AG04450 (cell line): ENCODE data around the gene ZIC1. TPM values are rescaled to one million over a fixed set of nuclear protein-coding genes. Genes with fewer than 3 reads are reported as not detected.

Source experiments
- CTCF ChIA-PET: fragments of 300-600, 350-600 bp; formaldehyde crosslinking; extraction: SDS; loops from one replicate; lab custom pipeline; 2022; ENCODE audit warnings: antibody characterized with exemption, inconsistent platforms; lab: Charles Lee
- POLR2A ChIA-PET: fragments of 350-600 bp; formaldehyde crosslinking; extraction: SDS; loops from one replicate; lab custom pipeline; 2021; ENCODE audit warnings: antibody characterized with exemption, inconsistent platforms; lab: Yijun Ruan, JAX
- DNase-seq: peaks from one replicate; pipeline ENCODE4 v3.0.0-alpha.2; 2011; ENCODE audit warnings: low read depth, low spot score
- H3K27ac ChIP-seq: one replicate; pipeline ENCODE4 v1.5.1; 2012; ENCODE audit warnings: low read depth, low read length, control low read depth
- H3K27me3 ChIP-seq: one replicate; pipeline ENCODE4 v1.6.0; 2012; ENCODE audit warnings: low read length; ENCODE audit not compliant: control insufficient read depth, insufficient read depth
- H3K4me3 ChIP-seq: 2 replicates; pipeline ENCODE4 v1.5.1; 2011; ENCODE audit warnings: mild to moderate bottlenecking, low read depth, low read length, control low read depth
- H3K9me3 ChIP-seq: 2 replicates; pipeline ENCODE4 v1.5.1; 2012; ENCODE audit warnings: low read length; ENCODE audit not compliant: control insufficient read depth, insufficient read depth
- polyA plus RNA-seq: library from polyadenylated mRNA; depleted of rRNA; stranded (reverse); fragments of >200 nt; gene quantifications from 2 replicates; pipeline ENCODE4 v1.2.3, GENCODE V29; 2011
- TF ChIP-seq, protein P1 (sequence below): IDR thresholded peaks from 2 replicates; pipeline ENCODE4 v1.5.1; 2011; ENCODE audit warnings: low read depth, low read length, control low read depth, inconsistent platforms

The ZIC1 gene
- polyA plus RNA-seq, 1 experiment: not detected

GRCh38 chr3:147380977-147381376, 28.2 kb upstream of the ZIC1 start:
- POLR2A ChIA-PET: no interaction called here
- H3K27ac ChIP-seq: no peak overlapping the region

GRCh38 chr3:147381596-147381995, 27.6 kb upstream of the ZIC1 start:
- H3K9me3 ChIP-seq: peaks cover 10% of the 10 kb centered on the region; the same call in 1 of the 2 replicates
- H3K27ac ChIP-seq: no peak overlapping the region
- H3K4me3 ChIP-seq: no peak overlapping the region
- DNase-seq: no peak
- TF ChIP-seq, protein P1, sequence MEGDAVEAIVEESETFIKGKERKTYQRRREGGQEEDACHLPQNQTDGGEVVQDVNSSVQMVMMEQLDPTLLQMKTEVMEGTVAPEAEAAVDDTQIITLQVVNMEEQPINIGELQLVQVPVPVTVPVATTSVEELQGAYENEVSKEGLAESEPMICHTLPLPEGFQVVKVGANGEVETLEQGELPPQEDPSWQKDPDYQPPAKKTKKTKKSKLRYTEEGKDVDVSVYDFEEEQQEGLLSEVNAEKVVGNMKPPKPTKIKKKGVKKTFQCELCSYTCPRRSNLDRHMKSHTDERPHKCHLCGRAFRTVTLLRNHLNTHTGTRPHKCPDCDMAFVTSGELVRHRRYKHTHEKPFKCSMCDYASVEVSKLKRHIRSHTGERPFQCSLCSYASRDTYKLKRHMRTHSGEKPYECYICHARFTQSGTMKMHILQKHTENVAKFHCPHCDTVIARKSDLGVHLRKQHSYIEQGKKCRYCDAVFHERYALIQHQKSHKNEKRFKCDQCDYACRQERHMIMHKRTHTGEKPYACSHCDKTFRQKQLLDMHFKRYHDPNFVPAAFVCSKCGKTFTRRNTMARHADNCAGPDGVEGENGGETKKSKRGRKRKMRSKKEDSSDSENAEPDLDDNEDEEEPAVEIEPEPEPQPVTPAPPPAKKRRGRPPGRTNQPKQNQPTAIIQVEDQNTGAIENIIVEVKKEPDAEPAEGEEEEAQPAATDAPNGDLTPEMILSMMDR: no peak
- peaks cover 92% of the 10 kb centered on the region for H3K27me3 ChIP-seq
- ChIA-PET POLR2A (no interaction called here), CTCF (no interaction called here)

More at GRCh38 chr3:147380977-147381376, 28.2 kb upstream of the ZIC1 start:
- Histone ChIP-seq H3K9me3 (peaks cover 10% of the 10 kb centered on the region; the same call in 1 of the 2 replicates), H3K27me3 (peaks cover 90% of the 10 kb centered on the region), H3K4me3 (no peak overlapping the region)
- CTCF ChIA-PET: no interaction called here
- no peak for DNase-seq
- TF ChIP-seq, protein P1: no peak

DNA sequence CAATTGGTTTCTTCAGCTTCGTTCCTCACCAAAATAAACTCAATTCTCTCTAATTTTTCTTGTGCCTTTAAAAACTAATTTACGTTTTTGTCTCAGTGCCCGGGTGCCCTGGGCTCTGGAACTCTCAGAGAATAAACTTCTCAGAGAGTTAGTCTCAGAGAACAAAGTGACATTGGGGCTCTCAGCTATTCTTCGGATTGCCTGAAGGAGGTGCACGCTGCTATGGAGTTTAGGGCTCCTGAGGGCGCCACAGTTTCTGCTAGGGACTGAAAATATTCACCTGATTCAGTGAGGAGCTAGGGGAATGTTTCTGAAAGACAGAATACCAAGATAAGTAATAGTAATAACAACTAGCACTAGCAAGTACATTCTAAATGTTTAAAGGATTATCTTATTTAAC, 25.5 kb upstream of the ZIC1 start:
- ChIA-PET POLR2A (no interaction called here), CTCF (no interaction called here)
- H3K4me3 ChIP-seq: no peak overlapping the region
- no peak for DNase-seq
- peaks cover 95% of the 10 kb centered on the region for H3K27me3 ChIP-seq
- TF ChIP-seq, protein P1: 0 out of 2 replicates have a peak, but pooled peaks have one; percentile 17
- H3K27ac ChIP-seq: no peak overlapping the region
- peaks cover 6% of the 10 kb centered on the region; the same call in 1 of the 2 replicates for H3K9me3 ChIP-seq

DNA sequence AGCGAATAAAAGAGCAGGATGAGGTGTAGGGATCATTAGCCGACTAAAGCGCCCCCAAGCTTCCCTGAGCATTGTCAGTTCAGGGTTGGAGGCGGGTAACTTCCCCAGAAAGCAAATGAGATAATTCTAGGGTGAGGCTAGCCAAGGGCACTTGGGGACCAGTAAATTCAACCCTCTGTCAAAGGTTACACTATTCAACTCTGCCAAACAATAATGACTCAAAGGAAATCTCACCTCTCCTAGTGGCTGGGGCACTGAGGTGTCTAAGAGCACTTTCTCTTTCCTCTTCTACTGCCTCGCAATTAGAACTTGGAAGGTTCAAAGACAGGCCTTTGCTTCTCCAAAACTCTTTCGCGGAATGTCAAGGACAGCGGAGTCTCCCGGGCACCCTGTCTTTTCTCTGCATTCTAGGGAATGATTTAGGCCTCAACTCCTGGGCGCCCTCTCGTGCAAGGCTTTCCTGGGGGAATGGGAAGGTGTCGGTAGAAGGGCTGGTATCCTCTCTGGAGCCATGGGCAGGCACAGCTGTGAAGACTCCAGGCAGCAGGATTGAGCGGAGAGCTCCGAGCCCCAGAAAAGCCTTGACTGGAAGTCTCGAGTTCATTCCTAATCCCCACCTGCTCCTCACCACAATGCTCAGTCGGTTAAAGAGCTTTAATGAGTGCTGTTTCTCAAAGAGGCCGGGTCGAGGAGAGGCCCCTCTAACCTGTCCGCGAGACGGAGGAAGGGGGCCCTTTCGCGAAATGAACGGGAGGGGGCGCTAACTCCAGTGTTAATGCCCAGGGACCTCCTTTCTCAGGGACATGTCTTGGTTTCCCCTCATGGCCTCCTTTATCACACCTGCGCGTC, 24.7 kb upstream of the ZIC1 start:
- Histone ChIP-seq H3K27ac (no peak overlapping the region), H3K4me3 (no peak overlapping the region), H3K9me3 (peaks cover 9% of the 10 kb centered on the region; the same call in 1 of the 2 replicates), H3K27me3 (peaks cover 95% of the 10 kb centered on the region)
- no peak for DNase-seq
- TF ChIP-seq, protein P1: no peak
- CTCF ChIA-PET: interaction anchor here (1.0 kb wide), 1 partner anchor 12 kb away, joined by 3 read pairs; no protein-coding TSS in a partner anchor
- POLR2A ChIA-PET: no interaction called here
